ENCODE results near the gene QRFP.

The QRFP gene

DNA sequence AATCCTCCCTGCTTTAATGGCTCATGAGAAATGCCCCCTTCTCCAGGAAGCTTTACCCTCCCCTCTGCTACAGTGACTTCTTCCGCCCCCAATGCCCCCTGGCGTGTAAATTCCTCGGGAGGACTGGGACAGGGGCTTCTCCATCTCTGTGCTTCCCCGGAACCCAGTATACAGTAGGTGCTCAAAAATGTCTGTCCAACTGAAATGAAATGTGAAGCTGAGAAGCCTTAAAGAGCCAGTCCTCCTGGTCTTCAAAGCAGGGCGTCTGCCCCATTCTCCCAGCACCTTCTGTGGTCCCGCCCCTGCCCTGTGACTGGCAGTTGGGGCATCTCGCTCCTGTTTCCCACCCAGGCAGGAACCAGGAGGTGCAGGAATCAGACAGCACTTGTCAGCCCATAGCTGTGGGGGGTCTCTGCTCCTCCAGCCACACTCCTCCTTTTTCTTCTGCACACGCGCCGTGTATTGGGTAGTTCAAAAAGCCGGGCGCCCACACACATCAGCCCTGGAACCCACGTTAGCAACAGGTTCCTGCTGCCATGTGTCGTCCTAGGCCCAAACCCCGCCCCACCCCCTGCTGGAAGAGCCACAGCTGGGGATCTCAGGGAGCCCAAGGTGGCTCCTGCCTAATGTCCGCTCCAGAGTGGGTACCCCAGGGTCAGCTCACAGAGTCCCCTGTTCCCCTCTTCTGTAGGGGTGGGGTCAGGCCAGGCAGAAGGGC, 26.4 kb upstream of the QRFP start:
- DNase-seq (ENCODE audit: low read depth, low spot score): no peak
- in situ Hi-C loops (cut with HindIII; ENCODE audit: low sequenced_read_pairs): no loop called here
- no peak overlapping the region for H3K4me3 ChIP-seq (ENCODE audit: low read depth, low read length)
- TF ChIP-seq, protein P1, sequence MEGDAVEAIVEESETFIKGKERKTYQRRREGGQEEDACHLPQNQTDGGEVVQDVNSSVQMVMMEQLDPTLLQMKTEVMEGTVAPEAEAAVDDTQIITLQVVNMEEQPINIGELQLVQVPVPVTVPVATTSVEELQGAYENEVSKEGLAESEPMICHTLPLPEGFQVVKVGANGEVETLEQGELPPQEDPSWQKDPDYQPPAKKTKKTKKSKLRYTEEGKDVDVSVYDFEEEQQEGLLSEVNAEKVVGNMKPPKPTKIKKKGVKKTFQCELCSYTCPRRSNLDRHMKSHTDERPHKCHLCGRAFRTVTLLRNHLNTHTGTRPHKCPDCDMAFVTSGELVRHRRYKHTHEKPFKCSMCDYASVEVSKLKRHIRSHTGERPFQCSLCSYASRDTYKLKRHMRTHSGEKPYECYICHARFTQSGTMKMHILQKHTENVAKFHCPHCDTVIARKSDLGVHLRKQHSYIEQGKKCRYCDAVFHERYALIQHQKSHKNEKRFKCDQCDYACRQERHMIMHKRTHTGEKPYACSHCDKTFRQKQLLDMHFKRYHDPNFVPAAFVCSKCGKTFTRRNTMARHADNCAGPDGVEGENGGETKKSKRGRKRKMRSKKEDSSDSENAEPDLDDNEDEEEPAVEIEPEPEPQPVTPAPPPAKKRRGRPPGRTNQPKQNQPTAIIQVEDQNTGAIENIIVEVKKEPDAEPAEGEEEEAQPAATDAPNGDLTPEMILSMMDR (IDR thresholded peaks at IDR 0.05; ENCODE audit: low read depth, low read length): no peak

DNA sequence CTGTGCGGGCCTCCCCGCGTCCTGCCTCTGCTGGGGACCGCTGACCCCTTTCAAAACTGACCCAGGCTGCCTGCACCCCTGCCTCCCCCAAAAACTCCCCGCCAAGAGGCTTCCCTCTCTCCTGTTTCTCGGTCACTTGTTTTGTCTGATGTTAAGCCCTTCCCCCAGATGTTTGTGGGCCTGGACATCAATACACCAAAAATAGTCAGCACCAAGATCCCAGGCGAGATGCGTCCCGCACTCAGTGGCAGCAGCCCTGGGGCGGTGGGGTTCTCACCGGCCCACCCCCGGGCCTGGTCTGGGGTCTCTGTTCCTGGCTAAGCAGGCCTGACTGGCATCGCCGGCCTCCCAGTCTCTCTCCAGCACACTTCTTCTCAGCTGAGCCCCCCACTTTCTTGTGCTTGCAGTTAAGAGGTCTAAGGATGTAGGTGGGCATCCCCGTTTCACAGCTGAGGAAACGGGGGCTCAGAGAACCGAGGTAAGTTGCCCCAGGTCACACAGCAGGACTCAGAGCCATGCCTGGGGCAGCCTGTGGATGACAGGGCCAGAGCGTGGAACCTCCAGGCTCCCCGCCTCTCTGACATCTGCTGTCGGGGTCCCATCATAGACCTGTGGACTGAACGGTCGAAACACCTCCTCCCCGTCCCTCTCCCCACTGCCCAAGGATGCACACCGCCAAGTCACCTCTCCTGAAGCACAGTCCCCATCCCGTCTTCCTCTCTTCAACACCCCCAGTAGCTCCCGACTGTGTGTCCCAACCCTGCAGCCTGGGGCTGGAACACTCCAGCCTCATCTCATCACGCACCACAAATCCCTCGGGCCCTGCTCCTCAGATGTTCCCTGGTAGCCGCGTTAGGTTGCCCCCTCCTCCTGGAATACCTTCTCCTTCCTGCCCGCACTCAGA, 25.6 kb upstream of the QRFP start:
- in situ Hi-C loops (cut with HindIII; ENCODE audit: low sequenced_read_pairs): no loop called here
- DNase-seq (ENCODE audit: low read depth, low spot score): no peak
- TF ChIP-seq, protein P1 (IDR thresholded peaks at IDR 0.05; ENCODE audit: low read depth, low read length): no peak
- H3K4me3 ChIP-seq (ENCODE audit: low read depth, low read length): no peak overlapping the region

DNA sequence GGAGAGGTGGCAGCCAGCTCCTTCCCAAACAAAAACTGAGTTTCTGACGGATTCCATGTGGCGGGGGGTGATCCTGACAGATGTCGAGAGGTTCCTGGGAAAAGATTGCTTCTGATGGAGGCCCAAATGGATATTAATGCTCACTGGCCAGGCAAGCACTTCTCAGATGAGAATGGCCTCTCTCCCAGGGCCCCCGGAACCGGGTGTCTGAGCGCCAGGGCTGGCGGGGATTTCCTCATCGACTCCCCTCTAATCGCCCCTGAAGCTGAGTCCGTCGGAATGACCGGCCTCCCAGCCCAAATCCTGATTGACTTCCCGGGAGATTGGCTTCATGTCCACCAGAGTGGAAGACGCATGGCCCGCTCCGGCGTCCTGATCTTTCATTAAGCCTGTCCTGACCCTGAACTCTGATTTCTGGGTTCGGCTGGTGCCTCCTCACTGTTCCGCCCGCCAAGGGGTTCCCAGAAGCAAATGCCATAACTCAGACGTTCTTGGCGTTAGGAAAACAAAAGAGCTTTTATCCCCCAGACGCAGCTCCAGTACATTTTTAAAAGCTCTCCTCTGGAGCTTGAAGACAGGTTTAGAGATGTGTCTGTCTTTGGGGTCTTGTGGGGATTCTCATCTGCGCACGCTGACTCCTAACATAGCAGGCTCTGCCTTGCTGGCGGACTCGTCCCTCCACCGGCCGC, 24.8 kb upstream of the QRFP start:
- DNase-seq (ENCODE audit: low read depth, low spot score): no peak
- in situ Hi-C loops (cut with HindIII; ENCODE audit: low sequenced_read_pairs): no loop called here
- TF ChIP-seq, protein P1 (IDR thresholded peaks at IDR 0.05; ENCODE audit: low read depth, low read length): no peak
- no peak overlapping the region for H3K4me3 ChIP-seq (ENCODE audit: low read depth, low read length)

DNA sequence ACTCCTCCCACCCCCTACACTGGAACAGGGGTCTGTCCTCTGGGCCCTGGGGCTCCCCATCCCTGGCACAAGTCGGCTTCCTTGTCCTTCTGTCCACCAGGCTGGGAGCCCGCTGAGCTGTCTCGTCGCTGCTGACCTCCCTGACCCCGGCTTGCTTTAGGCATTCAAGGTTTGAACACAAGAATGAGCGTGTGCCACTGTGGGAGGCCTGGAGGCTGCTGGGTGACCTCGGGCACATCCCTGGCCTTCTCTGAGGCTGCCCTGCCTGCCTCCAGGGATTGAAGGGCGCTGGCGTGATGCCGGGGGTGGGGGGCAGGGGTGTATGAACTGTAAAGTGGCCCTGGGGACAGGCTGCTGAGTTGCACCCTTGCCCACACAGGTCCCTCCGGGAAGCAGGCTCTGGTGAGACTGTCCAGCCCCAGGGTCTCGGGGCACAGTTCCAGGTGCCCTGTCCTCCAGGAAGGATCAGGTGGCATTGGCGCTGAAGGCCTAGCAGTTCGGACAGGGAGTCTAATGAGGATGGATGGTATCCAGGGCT, 24.2 kb upstream of the QRFP start:
- in situ Hi-C loops (cut with HindIII; ENCODE audit: low sequenced_read_pairs): no loop called here
- TF ChIP-seq, protein P1 (IDR thresholded peaks at IDR 0.05; ENCODE audit: low read depth, low read length): no peak
- no peak overlapping the region for H3K4me3 ChIP-seq (ENCODE audit: low read depth, low read length)
- DNase-seq (ENCODE audit: low read depth, low spot score): no peak

DNA sequence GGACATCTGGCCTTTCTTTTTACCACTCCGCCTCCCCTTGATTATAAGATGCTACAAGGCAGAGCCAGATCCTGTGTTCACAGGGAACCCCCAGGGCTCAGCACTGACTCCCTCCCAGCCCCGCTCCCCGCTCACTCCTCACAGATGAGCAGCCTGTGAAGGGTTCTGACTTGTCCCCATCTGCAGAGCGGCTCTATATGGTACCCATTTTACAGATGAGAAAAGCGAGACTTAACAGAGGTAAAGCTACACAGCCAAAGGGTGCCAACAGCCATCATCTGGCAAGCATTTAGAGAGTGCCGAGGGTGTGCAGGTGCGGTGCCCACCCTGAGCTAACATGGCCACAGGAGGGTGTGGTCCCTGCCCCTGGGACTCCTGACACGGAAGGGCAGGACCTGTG, 23.6 kb upstream of the QRFP start:
- no peak for DNase-seq (ENCODE audit: low read depth, low spot score)
- no peak overlapping the region for H3K4me3 ChIP-seq (ENCODE audit: low read depth, low read length)
- in situ Hi-C loops (cut with HindIII; ENCODE audit: low sequenced_read_pairs): no loop called here
- TF ChIP-seq, protein P1 (IDR thresholded peaks at IDR 0.05; ENCODE audit: low read depth, low read length): no peak

DNA sequence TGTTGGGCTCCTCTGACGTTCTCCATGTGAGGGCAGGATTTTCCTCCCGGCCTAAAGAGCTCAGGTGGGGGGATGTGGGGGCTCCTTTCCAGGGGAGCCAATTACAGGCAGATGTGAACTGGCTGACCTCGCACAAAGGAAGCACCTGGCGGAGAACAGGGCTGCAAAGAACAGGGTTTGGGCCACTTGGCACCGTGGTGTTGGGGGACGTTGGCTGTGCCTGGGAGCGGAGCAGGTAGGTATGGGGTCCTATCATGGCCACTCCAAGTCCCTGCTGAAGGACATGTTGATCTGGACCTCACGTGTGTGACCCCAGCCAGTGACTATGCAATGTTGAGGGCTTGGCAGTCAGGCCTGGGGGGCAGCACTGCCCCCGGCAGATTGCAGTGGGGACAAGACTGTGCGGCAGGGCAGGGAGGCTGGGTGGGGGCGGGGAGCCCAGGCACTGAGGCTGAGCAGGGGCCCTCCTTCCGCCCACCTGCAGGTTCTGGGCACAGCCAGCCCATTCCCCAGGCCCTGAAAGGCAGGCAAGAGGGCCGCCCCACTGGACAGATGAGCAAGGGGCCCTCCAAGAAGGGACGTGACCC, 23.0 kb upstream of the QRFP start:
- no peak overlapping the region for H3K4me3 ChIP-seq (ENCODE audit: low read depth, low read length)
- DNase-seq (ENCODE audit: low read depth, low spot score): no peak
- TF ChIP-seq, protein P1 (IDR thresholded peaks at IDR 0.05; ENCODE audit: low read depth, low read length): no peak
- in situ Hi-C loops (cut with HindIII; ENCODE audit: low sequenced_read_pairs): no loop called here
